GM19240 (cell line): Measurements from ENCODE around the gene STK40.

ENCODE experiments used
- DNase-seq: peaks from one replicate; pipeline ENCODE4 v3.0.0; 2011; ENCODE audit warnings: low spot score; ENCODE audit not compliant: insufficient read length

STK40 gene

GRCh38 chr1:36321119-36321951 lies 64.4 kb downstream of the STK40 start:
- no peak for DNase-seq

GRCh38 chr1:36320767-36321118 lies 65.0 kb downstream of the STK40 start:
- no peak for DNase-seq

- DNase-seq, result no peak
These were observed 65.4 kb downstream of the STK40 start for GRCh38 chr1:36320291-36320761.

- no peak for DNase-seq
These were observed 76.3 kb downstream of the STK40 start for GRCh38 chr1:36309397-36309796.

GRCh38 chr1:36307601-36308330 lies 78.0 kb downstream of the STK40 start:
- DNase-seq, result no peak

GRCh38 chr1:36306902-36307456 lies 78.7 kb downstream of the STK40 start:
- peak; percentile 97 for DNase-seq

- DNase-seq, result no peak
These were observed 79.4 kb downstream of the STK40 start, which contains the start of gene SH3D21 for GRCh38 chr1:36306210-36306901. Gene SH3D21 (plus strand): TSS chr1:36306368. CDS start chr1:36306421, 53 bp downstream.

GRCh38 chr1:36305915-36306209 lies 79.9 kb downstream of the STK40 start:
- DNase-seq, result no peak

- no peak for DNase-seq
These were observed 80.5 kb downstream of the STK40 start for GRCh38 chr1:36304970-36305914.

- no peak for DNase-seq
These were observed 81.2 kb downstream of the STK40 start for GRCh38 chr1:36304521-36304920.

GRCh38 chr1:36303650-36304360 lies 81.9 kb downstream of the STK40 start:
- DNase-seq, result no peak

- DNase-seq, result no peak
These were observed 82.5 kb downstream of the STK40 start for GRCh38 chr1:36303244-36303643.

- no peak for DNase-seq
These were observed 84.5 kb downstream of the STK40 start for GRCh38 chr1:36301220-36301619.

- DNase-seq, result no peak
These were observed 85.2 kb downstream of the STK40 start for GRCh38 chr1:36300526-36300925.

- DNase-seq, result no peak
These were observed 87.1 kb downstream of the STK40 start for GRCh38 chr1:36298640-36299039.

GRCh38 chr1:36297062-36297461 lies 88.7 kb downstream of the STK40 start:
- DNase-seq, result no peak

- DNase-seq, result no peak
These were observed 90.3 kb downstream of the STK40 start for GRCh38 chr1:36295390-36295789.
